GM21515 (cell line): Measurements from ENCODE around the gene DNAJC5.
A peak's percentile ranks its signal among the peaks of the same experiment; 100 is the strongest.

Experiments
- ATAC-seq: cut with Tn5 transposase; IDR thresholded peaks from one replicate; pipeline ENCODE4 v1.9.1; 2021; ENCODE audit not compliant: unreplicated experiment

Gene DNAJC5

DNA sequence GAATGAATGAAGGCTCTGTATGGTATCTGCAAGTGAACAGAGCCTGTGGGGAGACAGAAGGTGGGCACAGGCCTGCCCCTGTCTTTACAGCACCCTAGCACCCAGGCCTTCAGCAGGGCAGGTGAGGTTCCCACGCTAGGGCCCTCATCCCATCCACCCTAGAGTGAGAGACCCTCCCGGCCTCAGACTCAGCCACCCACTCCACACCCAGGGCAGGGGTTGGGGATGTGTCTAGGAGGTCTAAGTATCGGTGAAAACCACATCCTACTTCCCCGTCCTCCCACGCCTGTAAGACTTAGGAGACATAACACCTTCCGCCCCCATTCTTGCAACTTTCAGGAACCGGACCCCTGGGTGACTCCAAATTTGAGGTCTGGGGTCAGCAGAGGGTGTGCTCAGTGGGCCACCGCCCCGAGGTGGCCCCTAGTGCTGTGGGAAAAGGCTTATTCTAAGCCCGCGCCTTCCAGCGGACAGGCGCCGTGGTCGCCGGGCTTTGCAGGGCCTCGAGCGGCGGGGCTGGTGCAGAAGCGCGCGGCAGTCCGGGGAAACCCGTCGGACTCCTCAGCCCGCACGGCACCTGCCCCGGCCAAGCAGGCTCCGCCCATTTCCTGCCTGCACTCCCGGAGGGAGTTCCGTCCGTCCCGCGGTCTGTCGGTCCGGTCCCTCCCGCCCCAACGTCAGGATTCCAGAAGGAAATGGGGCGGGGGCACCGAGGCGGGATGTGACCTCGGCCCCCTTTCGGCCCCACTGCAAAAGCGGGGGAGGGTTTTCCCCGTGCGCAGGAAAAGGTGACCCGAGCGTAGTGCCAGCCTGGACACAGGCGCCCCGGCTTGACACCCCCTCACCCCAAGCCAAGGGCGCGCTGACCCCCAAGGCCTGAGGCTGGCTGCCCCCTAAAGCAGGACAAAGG is 83.6 kb downstream of the DNAJC5 start:
- ATAC-seq, result no peak

DNA sequence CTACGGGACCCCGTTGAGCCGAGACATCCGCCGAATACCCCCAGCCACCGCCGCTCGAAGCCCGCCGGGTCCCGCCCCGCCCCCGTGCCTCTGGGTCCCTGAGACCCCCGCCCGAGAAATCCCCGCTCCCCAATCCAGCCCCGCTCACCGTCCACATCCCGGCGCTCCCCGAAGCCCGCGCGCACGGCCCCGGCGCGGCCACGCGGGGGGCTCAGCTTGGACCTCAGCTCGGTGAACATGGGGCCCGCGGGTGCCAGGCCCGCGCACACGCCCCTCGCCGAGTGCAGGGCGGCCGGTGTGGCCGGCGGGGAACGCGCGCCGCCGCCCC is 84.3 kb downstream of the DNAJC5 start:
- no peak for ATAC-seq

DNA sequence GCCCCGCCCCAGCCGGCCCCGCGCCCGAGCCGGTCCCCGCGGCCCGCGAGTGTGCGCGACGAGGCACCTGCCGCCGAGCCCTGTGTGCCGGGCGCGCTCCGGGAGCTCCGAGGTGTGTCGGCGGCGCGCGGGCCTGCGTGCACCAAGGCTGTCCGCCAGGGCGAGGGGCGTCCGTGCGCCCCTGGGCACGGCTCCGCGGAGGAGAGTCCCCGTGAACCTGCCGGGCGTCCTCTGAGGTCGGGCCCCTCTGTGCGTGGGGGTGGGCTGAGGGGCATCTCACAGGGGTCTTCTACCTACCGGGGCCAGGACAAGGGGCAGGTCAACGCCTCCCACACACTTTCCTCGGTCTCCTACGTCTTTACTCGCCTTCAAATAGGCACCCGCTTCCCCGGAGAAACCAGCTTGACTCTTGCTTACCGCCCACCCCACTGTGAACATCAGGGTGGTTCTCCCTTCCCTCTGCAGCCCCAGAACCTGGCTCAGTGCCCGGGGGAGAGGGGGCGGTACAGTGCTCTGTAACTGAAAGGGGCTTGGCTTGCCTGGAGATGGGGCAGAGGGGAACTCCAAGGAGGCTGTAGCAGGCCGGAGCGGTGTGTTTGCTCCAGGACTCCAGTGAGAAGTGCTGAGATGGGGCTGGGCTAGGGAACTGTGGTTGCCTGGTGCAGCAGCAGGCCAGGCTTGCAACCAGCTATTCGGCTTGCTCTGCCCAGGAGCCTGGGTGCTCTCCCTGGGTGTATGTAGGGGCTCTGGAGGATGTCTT is 84.8 kb downstream of the DNAJC5 start, which contains the start of gene SAMD10:
Gene SAMD10, minus strand, starts transcription at position 86 of the 760 bp plus-strand sequence. CDS start 175 bp downstream, outside the sequence.
- no peak for ATAC-seq

DNA sequence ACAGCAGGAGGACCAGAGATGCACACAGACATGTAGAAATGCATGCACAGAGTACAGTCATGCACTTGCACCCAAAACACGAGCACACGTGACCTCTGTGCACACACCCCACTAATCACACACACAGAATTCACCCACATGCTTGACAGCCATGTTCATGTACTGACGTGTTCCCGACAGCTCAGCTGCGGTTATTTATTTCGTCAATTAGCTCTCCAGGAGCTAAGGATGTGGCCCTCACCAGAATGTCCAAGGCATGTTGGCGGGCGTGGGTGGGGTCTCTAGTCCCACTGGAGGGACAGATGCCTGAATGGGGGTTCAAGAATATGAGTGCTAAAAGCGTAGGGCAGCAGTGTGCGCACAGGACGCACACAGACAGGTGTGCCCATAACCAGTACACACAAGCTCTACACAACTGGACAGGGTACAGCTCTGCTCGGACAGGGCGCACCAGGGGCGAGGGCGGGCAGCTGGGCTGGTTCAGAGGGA is 85.4 kb downstream of the DNAJC5 start:
- peak; percentile 9 for ATAC-seq

DNA sequence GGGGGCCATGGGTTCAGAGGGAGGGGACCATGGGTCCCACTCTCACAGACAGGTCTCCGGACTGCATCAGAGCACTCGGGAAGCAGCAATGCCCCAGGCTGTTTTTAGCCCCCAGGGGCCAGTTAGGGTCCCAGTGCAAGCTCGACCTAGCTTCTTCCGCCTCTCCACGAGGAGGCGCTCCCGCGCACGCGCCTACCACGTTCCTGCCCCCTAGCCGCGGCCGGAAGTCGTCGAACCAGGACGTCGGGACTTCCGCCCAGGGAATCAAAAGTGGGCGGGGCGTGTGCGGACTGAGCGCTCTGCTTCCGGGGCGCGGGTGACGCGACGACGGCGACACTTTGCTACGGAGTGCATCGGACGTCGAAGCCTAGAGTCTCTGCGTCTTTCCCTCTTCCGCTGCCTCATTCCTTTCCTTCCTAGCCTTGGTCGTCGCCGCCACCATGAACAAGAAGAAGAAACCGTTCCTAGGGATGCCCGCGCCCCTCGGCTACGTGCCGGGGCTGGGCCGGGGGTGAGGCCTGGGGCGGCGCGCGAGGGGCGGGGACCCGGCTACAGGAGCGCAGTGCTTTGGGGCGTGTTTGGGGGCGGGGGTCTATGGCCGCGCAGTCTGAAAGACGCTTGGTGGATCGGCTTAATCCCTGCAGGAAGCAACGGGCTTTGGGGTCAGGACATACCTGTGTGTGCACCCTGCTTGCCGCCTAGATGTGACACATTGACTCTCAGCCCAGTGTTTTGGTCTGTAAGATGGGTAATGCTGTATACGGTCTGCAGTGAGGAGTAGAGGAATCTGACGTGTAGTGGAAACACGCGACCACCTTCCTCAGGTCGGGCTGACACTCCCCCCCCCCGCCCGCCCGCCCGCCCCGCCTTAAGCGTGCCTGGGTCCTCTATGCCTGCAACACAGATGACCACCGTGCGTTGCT is 86.1 kb downstream of the DNAJC5 start, which contains the start of gene PRPF6:
Gene PRPF6, plus strand, starts transcription at position 327 of the 923 bp plus-strand sequence. Its CDS starts 114 bp downstream, at position 441.
- ATAC-seq, result peak; percentile 51

DNA sequence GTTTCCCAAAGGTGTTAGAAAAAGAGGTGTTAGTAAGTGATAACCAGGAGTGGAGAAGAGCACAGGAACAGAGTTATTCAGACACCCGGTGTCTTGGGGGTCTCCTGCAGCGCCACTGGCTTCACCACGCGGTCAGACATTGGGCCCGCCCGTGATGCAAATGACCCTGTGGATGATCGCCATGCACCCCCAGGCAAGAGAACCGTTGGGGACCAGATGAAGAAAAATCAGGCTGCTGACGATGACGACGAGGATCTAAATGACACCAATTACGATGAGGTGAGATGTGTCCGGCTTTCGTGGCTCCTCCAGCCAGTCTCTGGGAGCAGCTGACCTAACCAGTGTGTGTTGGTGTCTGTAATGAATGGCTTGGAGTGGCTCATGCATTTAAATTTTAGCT is 88.0 kb downstream of the DNAJC5 start:
- no peak for ATAC-seq
